GM21737 (cell line): ENCODE data around the gene KRTAP1-4.
"Not testable (repeated sequence)": the region's sequence is repeated elsewhere in the genome, so short reads cannot be mapped to it uniquely, and the experiment has no call there.

Source experiments
- ATAC-seq: cut with Tn5 transposase; IDR thresholded peaks from one replicate; pipeline ENCODE4 v1.9.1; 2021; ENCODE audit warnings: mild to moderate bottlenecking, moderate library complexity; ENCODE audit not compliant: unreplicated experiment

Gene KRTAP1-4

GRCh38 chr17:41049110-41049509, 19.1 kb upstream of the KRTAP1-4 start:
- ATAC-seq: no peak

- no peak for ATAC-seq
These were observed 18.4 kb upstream of the KRTAP1-4 start for GRCh38 chr17:41048441-41048840.

GRCh38 chr17:41046735-41047465, 16.9 kb upstream of the KRTAP1-4 start, which contains the start of gene KRTAP2-1:
TSS of gene KRTAP2-1 (minus strand) at chr17:41047316. CDS start at chr17:41047267, 49 bp downstream.
- ATAC-seq: not testable (repeated sequence)

DNA sequence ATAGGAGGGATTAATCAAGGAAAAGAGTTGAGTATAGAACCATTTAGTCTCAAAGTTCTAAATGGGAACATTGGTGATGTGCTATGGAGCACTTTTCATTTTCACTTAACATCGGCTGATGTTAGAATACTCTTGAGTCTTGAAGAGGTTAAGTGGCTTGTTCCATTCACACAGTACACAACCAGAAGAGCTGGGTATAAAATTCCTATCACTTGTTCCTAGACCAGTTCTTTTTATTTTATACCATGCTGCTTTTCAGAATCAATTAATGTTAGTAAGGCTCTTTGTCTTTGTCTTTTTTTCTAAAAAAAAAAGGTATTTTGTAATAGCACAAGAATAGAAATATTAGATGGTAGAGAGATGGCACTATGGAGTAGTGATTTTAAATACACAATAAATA, 13.0 kb upstream of the KRTAP1-4 start:
- no peak for ATAC-seq

DNA sequence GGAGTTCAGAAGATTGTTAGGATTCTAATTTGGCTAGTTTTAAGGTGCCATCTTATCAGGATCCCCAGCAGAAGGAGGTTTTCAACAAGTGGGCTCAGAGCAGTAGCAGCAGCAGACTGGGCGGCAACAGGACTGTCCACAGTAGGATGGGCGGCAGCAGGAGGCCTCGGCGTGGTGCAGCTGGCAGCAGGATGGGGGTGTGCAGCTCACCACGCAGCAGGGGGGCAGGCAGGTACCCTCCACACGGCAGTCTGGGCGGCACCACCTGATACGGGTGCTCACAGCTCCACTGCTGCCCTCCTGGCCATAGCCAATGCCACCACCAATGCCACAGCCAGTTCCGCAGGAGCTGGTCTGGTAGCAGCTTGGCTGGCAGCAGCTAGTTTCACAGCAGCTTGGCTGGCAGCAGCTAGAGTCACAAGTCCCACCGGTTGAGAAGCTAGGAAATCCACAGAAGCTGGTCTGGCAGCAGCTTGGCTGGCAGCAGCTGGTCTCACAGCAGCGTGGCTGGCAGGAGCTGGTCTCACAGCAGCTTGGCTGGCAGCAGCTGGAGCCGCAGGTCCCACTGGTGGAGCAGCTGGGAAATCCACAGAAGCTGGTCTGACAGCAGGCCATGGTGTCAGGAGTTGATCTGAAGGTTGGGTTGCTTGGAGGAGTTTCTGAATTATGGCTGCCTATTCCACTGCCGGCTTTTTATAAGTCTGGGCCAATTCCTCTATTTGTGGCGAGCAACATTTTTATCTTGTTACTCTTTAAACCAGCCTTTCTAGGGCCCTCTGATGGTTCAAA, 11.0 kb upstream of the KRTAP1-4 start, which contains the start of gene KRTAP1-1:
TSS of gene KRTAP1-1 (minus strand) at position 668 of the 789 bp plus-strand sequence. CDS start at position 615, 53 bp downstream.
- ATAC-seq: not testable (repeated sequence)

GRCh38 chr17:41037853-41038350, 7.9 kb upstream of the KRTAP1-4 start:
- no peak for ATAC-seq

DNA sequence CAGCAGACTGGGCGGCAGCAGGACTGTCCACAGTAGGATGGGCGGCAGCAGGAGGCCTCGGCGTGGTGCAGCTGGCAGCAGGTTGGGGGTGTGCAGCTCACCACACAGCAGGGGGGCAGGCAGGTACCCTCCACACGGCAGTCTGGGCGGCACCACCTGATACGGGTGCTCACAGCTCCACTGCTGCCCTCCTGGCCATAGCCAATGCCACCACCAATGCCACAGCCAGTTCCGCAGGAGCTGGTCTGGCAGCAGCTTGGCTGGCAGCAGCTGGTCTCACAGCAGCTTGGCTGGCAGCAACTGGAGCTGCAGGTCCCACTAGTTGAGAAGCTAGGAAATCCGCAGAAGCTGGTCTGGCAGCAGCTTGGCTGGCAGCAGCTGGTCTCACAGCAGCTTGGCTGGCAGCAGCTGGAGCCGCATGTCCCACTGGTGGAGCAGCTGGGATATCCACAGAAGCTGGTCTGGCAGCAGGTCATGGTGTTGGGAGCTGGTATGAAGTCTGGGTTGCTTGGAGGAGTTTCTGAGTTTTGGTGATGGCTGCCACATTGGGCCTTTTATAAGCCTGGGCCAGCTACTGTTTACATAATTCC, 4.4 kb upstream of the KRTAP1-4 start, which contains the start of gene KRTAP1-3:
TSS of gene KRTAP1-3 (minus strand) at position 529 of the 590 bp plus-strand sequence. CDS start at position 476, 53 bp downstream.
- not testable (repeated sequence) for ATAC-seq

DNA sequence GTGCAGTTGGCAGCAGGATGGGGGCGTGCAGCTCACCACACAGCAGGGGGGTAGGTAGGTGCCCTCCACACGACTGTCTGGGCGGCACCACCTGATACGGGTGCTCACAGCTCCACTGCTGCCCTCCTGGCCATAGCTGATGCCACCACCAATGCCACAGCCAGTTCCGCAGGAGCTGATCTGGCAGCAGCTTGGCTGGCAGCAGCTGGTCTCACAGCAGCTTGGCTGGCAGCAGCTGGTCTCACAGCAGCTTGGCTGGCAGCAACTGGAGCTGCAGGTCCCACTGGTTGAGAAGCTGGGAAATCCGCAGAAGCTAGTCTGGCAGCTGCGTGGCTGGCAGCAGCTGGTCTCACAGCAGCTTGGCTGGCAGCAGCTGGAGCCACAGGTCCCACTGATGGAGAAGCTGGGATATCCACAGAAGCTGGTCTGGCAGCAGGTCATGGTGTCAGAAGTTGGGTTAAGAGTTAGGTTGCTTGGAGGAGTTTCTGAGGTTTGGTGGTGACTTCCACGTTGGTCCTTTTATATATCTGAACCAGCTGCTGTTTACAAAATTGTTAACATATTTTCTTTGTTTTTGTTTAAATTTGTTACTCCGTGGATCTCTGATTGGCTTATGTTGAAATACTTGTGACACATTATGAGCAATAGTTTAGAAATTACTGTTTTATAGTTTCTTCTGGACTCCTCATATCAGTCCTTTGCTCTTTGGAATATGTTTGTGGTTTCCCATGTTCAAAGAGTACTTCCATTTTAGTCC, 3.1 kb downstream of the KRTAP1-4 start, which contains the start of gene KRTAP1-5:
TSS of gene KRTAP1-5 (minus strand) at position 494 of the 757 bp plus-strand sequence. CDS start at position 441, 53 bp downstream.
- no peak for ATAC-seq

DNA sequence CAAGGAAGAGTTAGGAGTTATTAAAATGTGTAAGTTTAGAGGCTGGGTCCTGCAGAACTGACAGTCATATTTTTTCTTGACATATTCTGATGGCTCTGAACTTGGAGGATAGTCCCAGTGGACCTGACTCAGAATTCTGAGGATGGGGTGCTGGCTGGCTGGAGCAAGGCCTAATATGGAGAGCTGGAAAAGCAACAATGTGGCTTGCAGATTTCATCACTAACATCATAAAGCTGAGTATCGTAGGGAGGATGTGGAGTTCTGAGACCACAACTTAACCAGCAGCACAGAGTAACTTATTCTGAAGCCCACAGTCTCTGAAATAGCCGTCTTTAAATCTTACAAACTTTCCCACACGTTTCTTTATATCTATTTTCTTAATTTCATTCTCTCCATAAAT, 5.3 kb downstream of the KRTAP1-4 start:
- no peak for ATAC-seq

GRCh38 chr17:41020336-41020735, 9.7 kb downstream of the KRTAP1-4 start:
- ATAC-seq: no peak

DNA sequence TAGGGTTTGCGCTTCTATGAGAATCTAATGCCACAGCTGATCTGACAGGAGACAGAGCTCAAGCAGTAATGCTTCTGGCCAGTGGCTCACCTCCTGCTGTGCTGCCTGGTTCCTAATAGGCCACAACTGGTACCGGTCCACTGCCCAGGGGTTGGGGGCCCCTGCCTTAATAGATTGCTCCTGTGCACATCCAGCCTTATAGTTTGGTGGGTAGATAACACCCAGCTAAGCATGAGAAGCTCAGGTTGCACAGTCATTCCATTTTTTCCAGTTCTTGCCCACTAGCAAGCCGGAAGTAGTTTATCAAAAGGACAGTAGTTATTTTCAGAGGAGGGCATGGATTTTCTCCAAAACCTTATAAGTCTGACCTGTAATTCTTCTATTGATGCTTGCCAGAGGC, 10.6 kb downstream of the KRTAP1-4 start:
- ATAC-seq: no peak

DNA sequence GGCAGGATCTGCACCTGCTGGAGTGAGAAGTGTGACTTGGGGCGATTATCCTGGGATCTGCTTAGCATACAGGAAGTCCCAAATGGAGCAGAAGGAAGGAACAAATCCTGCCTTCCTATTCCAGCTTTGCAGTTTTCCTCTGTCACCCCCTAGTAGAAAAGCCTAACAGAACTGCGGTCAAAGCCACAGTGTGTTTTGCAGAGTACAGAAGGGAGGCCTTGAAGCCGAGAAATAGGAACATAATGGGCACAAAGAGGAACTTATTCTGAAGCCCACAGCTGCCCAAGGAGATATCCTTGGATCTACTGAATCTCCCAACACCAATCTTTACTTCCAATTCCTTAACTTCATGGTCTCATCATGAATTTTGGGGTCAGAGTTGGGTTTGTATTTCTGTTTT, 11.5 kb downstream of the KRTAP1-4 start:
- no peak for ATAC-seq

GRCh38 chr17:41016578-41017215, 13.3 kb downstream of the KRTAP1-4 start:
- no peak for ATAC-seq

DNA sequence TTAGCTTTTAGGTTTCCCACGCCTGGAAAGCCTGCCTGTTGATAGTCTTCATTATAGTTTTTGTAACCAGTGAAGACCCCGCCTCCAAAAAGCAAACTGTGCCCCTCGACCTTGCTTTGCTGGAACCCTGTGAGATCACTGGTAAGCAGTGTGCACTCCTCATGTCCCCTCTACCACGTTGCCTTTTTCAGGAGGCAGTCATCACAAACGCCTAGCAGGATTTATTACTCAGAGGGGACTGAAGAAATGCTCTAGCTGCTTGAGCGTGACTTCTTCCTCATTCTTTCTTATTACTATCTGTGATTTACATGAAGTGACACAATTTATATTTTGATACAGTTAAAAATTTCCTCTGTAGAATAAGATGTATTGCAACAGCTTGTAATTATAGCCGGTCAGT, 14.5 kb downstream of the KRTAP1-4 start:
- ATAC-seq: no peak

GRCh38 chr17:41013606-41014005, 16.4 kb downstream of the KRTAP1-4 start:
- no peak for ATAC-seq

DNA sequence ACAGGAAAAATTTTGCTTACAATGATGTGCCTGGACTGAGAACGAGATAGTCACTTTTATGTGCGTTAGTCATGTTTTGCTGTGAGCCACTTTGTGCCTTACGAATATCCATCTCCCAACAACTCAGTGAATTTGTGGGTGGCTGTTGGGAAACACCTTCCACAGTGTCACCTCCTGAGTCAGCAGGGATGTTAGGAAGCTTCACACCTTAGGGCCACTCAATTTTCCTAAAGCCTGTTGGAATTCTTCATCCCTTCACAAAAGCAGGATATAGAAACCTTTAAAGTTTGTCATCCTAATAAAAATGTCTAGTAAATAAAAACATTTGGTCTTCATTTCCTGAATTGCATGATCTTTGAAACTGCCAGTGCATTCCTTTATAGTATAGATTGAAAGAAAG, 16.8 kb downstream of the KRTAP1-4 start:
- ATAC-seq: no peak

DNA sequence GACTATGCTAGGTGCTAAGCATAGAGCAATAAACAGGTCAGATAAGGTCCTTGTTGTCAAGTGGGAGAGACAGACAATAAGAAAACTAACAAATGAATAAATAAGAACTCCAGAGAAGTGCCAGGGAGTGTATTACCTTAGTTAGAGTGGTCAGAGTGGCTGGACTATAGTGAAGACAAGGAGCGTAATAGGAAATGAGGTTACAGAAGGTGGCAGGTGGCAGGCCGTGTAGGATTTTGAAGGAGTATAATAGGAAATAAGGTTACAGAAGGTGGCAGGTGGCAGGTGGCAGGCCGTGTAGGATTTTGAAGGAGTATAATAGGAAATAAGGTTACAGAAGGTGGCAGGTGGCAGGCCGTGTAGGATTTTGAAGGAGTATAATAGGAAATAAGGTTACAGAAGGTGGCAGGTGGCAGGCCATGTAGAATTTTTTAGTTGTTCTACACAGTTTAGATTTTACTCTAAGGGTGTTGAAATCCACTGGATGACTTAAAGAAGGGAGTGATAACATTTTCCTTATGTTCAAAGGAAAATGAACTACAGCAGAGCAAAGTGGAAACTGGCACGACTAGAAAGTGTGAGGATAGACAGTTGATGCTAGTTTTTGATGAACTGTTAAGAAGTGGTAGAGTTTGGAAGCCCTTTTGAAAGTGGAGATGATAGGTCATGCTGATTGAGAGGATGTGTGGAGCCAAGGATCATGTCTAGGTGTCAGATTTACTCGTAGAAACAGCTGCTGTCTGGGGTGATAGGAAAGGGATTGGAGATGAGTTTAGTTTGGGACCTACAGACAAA, 17.5 kb downstream of the KRTAP1-4 start:
- no peak for ATAC-seq

- no peak for ATAC-seq
These were observed 19.6 kb downstream of the KRTAP1-4 start for GRCh38 chr17:41010441-41010840.

DNA sequence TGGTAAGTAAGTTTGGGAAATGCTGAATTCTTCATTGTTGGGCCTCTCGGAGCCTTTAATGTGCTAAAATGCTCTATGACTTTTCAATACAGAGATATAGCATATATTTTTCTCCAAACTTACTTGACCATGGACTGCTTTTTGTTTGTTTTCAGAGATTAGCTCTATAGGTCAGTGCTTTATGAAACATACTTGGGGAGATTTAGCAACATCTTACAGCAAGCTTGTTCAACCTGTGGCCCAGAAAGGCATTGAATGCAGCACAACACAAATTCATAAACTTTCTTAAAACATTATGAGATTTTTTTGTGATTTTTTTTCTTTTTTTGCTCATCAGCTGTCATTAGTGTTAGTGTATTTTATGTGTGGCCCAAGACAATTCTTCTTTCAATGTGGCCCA, 20.1 kb downstream of the KRTAP1-4 start:
- no peak for ATAC-seq
